Measurements from ENCODE around the gene NHEJ1. TPM values are rescaled to one million over a fixed set of nuclear protein-coding genes. Genes with fewer than 3 reads are reported as not detected.

The NHEJ1 gene
- polyA plus RNA-seq, 3 donors = 12.6 to 20.9 (median 20.3) TPM

GRCh38 chr2:219165058-219165911 lies 4.7 kb upstream of the NHEJ1 start:
- H3K27ac Mint-ChIP-seq = peak overlapping the region in 1 of 7 donors; percentile 32
- intact Hi-C loops (cut with micrococcal nuclease) = loop anchor here in 1 of 2 donors (10.0 kb wide), 1 partner anchor 330 kb away; the partner anchor contains the start of gene GMPPA

GRCh38 chr2:219163156-219163555 lies 2.5 kb upstream of the NHEJ1 start:
- H3K4me3 ChIP-seq (replicated peaks in 1 of 3; ENCODE audit: low read depth in 2 of 3, low read length in 3 of 3) = no peak overlapping the region
- no peaks in the 10 kb centered on the region for H3K27me3 ChIP-seq (ENCODE audit: control insufficient read depth in 2 of 2, insufficient read depth in 2 of 2, low read length in 2 of 2)
- Mint-ChIP-seq H3K27me3 (ENCODE audit: low read depth in 3 of 3) (peaks cover 0 to 7% (median 4%) of the 10 kb centered on the region in 3 donors), H3K4me3 (no peak overlapping the region), H3K9me3 (no peaks in the 10 kb centered on the region), H3K36me3 (peaks cover 16 to 17% of the 10 kb centered on the region in 2 donors), H3K4me1 (peaks cover 17% of the 10 kb centered on the region), H3K27ac (no peak overlapping the region)
- H3K36me3 ChIP-seq (replicated peaks in 1 of 2; ENCODE audit: control insufficient read depth in 1 of 2, insufficient read depth in 2 of 2, low read length in 2 of 2) = peaks cover 0 to under 1% of the 10 kb centered on the region in 2 donors
- H3K4me1 ChIP-seq (ENCODE audit: control insufficient read depth in 1 of 2, insufficient read depth in 2 of 2, low read length in 2 of 2) = peaks cover 15 to 18% of the 10 kb centered on the region in 2 donors
- intact Hi-C loops (cut with micrococcal nuclease) = loop anchor here (5.0 to 10.0 kb wide), 4 partner anchors 49 to 332 kb away; partner anchors contain the start of genes DNPEP (in 1 of the 2) and GMPPA (in 1 of the 2)
- 93% methylated on average over 2 of the region's 6 CpGs for WGBS (ENCODE audit: insufficient coverage)
- H2AFZ ChIP-seq (ENCODE audit: insufficient read depth, low read depth, low read length, poor library complexity, severe bottlenecking) = no peak overlapping the region
- H3K79me2 ChIP-seq (ENCODE audit: insufficient read depth, low read length) = no peaks in the 10 kb centered on the region
- TF ChIP-seq CTCF (IDR thresholded peaks at IDR 0.05) = no peak
- H3K4me2 ChIP-seq (replicated peaks; ENCODE audit: extremely low read depth, low read length, poor library complexity, severe bottlenecking) = no peak overlapping the region
- H4K20me1 ChIP-seq (ENCODE audit: insufficient read depth, low read length) = no peaks in the 10 kb centered on the region
- H3K9me3 ChIP-seq (replicated peaks in 1 of 2; ENCODE audit: control insufficient read depth in 1 of 2, insufficient read depth in 1 of 2, low read length in 2 of 2) = no peaks in the 10 kb centered on the region
- H3K27ac ChIP-seq (ENCODE audit: low read depth in 1 of 2, low read length in 2 of 2) = no peak overlapping the region
- H3K9ac ChIP-seq (ENCODE audit: insufficient read depth, low read length, poor library complexity, severe bottlenecking) = no peak overlapping the region
- no peak for DNase-seq

More at GRCh38 chr2:219165058-219165911, 4.7 kb upstream of the NHEJ1 start:
- Mint-ChIP-seq H3K36me3 (peaks cover 15 to 16% of the 10 kb centered on the region in 2 donors), H3K4me3 (no peak overlapping the region), H3K4me1 (peaks cover 10% of the 10 kb centered on the region), H3K27me3 (ENCODE audit: low read depth in 3 of 3) (peaks cover 0 to 9% (median 2%) of the 10 kb centered on the region in 3 donors), H3K9me3 (no peaks in the 10 kb centered on the region)
- whole genome bisulfite sequencing (ENCODE audit: insufficient coverage) = 91% methylated on average over 6 of the region's 10 CpGs
- Histone ChIP-seq H3K4me3 (replicated peaks in 1 of 3; ENCODE audit: low read depth in 2 of 3, low read length in 3 of 3) (no peak overlapping the region), H3K27me3 (ENCODE audit: control insufficient read depth in 2 of 2, insufficient read depth in 2 of 2, low read length in 2 of 2) (no peaks in the 10 kb centered on the region), H3K4me2 (replicated peaks; ENCODE audit: extremely low read depth, low read length, poor library complexity, severe bottlenecking) (no peak overlapping the region), H3K4me1 (ENCODE audit: control insufficient read depth in 1 of 2, insufficient read depth in 2 of 2, low read length in 2 of 2) (peaks cover 7 to 10% of the 10 kb centered on the region in 2 donors), H4K20me1 (ENCODE audit: insufficient read depth, low read length) (no peaks in the 10 kb centered on the region), H3K27ac (ENCODE audit: low read depth in 1 of 2, low read length in 2 of 2) (no peak overlapping the region), H3K36me3 (replicated peaks in 1 of 2; ENCODE audit: control insufficient read depth in 1 of 2, insufficient read depth in 2 of 2, low read length in 2 of 2) (no peaks in the 10 kb centered on the region), H3K9me3 (replicated peaks in 1 of 2; ENCODE audit: control insufficient read depth in 1 of 2, insufficient read depth in 1 of 2, low read length in 2 of 2) (no peaks in the 10 kb centered on the region), H3K9ac (ENCODE audit: insufficient read depth, low read length, poor library complexity, severe bottlenecking) (no peak overlapping the region), H3K79me2 (ENCODE audit: insufficient read depth, low read length) (no peaks in the 10 kb centered on the region), H2AFZ (ENCODE audit: insufficient read depth, low read depth, low read length, poor library complexity, severe bottlenecking) (no peak overlapping the region)
- no peak for DNase-seq
- no peak for TF ChIP-seq CTCF (IDR thresholded peaks at IDR 0.05)
